Measurements from ENCODE around the gene RIMS4. TPM values are rescaled to one million over a fixed set of nuclear protein-coding genes. Genes with fewer than 3 reads are reported as not detected.
"Not testable (repeated sequence)": the region's sequence is repeated elsewhere in the genome, so short reads cannot be mapped to it uniquely, and the experiment has no call there.

The RIMS4 gene
- total RNA-seq, 1 experiment from 2014 or later = 2.9 TPM

GRCh38 chr20:44785768-44786167, 24.6 kb downstream of the RIMS4 start:
- H3K36me3 ChIP-seq = no peaks in the 10 kb centered on the region
- no peaks in the 10 kb centered on the region for H3K9me3 ChIP-seq
- H3K27me3 ChIP-seq = peaks cover 12% of the 10 kb centered on the region; the same call in 1 of the 2 replicates
- no peak overlapping the region for H3K4me3 ChIP-seq
- peak; percentile 61 for DNase-seq

GRCh38 chr20:44784688-44785087, 25.7 kb downstream of the RIMS4 start:
- H3K27me3 ChIP-seq = peaks cover 12% of the 10 kb centered on the region; the same call in 1 of the 2 replicates
- no peaks in the 10 kb centered on the region for H3K36me3 ChIP-seq
- H3K9me3 ChIP-seq = no peaks in the 10 kb centered on the region
- no peak overlapping the region for H3K4me3 ChIP-seq
- DNase-seq = no peak

DNA sequence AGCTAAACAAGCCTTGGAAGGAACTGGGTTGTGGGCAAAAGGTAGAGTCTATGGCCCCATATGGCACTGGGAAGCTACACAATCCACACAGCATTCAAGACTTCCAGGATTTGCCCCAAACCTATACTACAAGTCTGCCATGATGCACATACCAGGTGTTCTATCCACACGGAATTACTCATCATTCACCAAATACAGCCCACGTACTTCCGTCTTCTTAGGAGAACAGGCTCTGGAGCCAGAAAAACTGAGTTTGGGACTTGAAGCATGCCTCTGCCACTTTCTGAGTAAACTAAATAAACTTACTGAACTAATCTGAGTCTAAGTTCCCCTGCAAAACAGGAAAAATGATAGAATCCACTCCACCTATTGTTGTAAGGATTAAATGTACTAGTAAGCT, 28.6 kb downstream of the RIMS4 start:
- no peaks in the 10 kb centered on the region for H3K9me3 ChIP-seq
- H3K4me3 ChIP-seq = no peak overlapping the region
- H3K27me3 ChIP-seq = peaks cover 15% of the 10 kb centered on the region
- no peaks in the 10 kb centered on the region for H3K36me3 ChIP-seq
- no peak for DNase-seq

- no peak overlapping the region for H3K4me3 ChIP-seq
- peaks cover 19% of the 10 kb centered on the region for H3K27me3 ChIP-seq
- H3K9me3 ChIP-seq = no peaks in the 10 kb centered on the region
- H3K36me3 ChIP-seq = no peaks in the 10 kb centered on the region
- DNase-seq = no peak
Measured at GRCh38 chr20:44781118-44781517, 29.2 kb downstream of the RIMS4 start.

DNA sequence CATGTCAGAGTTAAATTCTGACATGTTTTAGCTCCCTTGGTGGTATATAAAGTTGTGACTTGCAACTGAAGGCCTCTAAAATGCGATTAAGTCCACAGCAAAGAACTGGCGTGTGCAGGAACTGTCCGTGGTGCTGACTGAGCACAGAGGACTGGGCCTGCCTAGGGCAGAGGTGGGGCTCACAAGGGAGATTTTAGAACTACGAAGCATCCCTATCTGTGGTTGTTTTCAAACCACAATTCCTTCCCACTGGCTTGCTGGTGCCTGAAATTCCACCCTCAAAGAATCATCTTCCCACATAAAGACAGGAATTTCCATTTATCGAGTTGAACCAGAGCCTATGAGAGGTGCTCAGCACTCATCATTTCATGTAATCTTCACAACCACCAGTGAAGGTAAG, 30.1 kb downstream of the RIMS4 start:
- peak; percentile 38 for DNase-seq
- H3K27me3 ChIP-seq = peaks cover 21% of the 10 kb centered on the region
- H3K36me3 ChIP-seq = no peaks in the 10 kb centered on the region
- H3K9me3 ChIP-seq = no peaks in the 10 kb centered on the region
- no peak overlapping the region for H3K4me3 ChIP-seq

DNA sequence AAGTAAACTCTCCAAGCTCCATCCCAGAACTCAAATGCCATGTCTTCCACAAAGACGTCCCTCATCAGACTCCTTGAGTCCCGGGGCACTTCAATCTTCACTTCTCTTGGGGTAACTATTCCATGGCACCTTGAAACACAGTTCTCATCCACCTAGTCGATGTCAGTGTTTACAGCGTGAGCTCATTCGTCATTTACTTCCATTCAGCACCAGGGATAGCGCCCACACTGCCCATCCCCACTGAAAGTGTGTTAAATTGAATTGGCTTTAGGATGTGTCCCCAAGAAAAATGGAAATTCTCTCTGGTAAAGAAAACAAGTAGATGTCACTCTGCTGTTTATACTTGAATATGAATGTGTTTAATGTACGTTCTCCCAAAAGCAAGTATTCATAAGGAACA, 33.4 kb downstream of the RIMS4 start:
- H3K4me3 ChIP-seq = no peak overlapping the region
- peaks cover 31% of the 10 kb centered on the region for H3K27me3 ChIP-seq
- no peak for DNase-seq
- no peaks in the 10 kb centered on the region for H3K9me3 ChIP-seq
- no peaks in the 10 kb centered on the region for H3K36me3 ChIP-seq

DNA sequence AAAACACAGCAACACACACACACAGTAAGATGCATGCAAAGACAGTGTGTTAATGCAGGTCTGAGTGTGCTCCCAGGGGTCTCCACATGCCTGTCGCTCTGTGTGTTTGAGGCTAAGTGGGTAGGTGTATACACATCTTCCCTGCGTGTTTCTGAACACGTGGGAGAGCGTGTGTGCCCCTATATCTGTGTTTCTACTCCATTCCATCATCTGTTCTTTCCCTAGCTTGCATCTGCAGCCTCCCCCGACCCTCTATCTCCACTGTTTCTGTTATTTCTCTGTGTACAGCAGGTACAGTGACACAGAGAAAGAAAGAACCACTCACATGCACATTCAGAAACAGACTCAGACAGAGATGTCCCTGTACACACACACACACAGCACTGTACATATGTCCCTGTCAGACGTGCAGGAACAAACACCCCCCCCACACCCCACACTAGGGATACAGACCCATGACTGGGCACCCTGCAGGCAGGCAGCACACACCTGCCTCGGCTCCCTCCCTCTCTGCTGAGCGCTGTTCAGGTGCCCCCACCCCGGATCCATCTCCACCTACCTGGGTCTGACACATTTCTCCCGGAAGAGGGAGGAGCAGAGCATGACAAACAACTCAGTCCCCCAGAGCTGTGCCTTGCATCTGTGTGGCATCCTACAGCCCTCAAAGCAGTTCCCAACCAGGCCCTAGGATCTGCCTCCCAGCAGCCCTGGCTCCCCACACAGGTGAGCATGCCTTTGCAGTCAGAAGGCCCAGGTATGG, 37.1 kb downstream of the RIMS4 start:
- no peak for DNase-seq
- no peaks in the 10 kb centered on the region for H3K9me3 ChIP-seq
- no peak overlapping the region for H3K4me3 ChIP-seq
- H3K36me3 ChIP-seq = no peaks in the 10 kb centered on the region
- peaks cover 37% of the 10 kb centered on the region for H3K27me3 ChIP-seq

- H3K4me3 ChIP-seq = no peak overlapping the region
- no peaks in the 10 kb centered on the region for H3K9me3 ChIP-seq
- H3K27me3 ChIP-seq = peaks cover 41% of the 10 kb centered on the region
- no peak for DNase-seq
- H3K36me3 ChIP-seq = no peaks in the 10 kb centered on the region
Measured at GRCh38 chr20:44772636-44773035, 37.7 kb downstream of the RIMS4 start.

- no peak for DNase-seq
- Histone ChIP-seq H3K4me3 (no peak overlapping the region), H3K27me3 (peaks cover 43% of the 10 kb centered on the region), H3K9me3 (no peaks in the 10 kb centered on the region), H3K36me3 (no peaks in the 10 kb centered on the region)
Measured at GRCh38 chr20:44771172-44771535, 39.2 kb downstream of the RIMS4 start.

- peaks cover 41% of the 10 kb centered on the region for H3K27me3 ChIP-seq
- no peak for DNase-seq
- no peaks in the 10 kb centered on the region for H3K36me3 ChIP-seq
- H3K9me3 ChIP-seq = no peaks in the 10 kb centered on the region
- H3K4me3 ChIP-seq = no peak overlapping the region
Measured at GRCh38 chr20:44770484-44771171, 39.7 kb downstream of the RIMS4 start.

DNA sequence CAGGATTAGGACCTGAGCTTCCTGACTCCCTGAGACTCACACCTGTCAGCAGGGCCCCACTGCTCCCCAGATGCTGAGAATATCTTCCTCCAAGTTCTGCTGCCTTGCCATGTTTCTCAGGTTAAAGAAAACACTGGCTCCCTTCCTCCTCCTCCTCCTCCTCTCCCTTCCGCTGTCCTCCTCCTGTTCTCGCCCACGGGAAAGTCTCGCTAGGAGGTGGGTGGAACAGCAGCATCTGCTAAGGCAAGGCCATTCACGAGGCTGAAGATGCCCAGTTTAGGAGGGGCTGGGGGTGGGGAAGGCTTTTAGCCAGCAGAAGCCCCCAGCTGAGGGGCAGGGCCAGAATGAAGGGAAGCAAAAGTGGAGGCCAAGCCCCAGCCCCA, 40.9 kb downstream of the RIMS4 start:
- Histone ChIP-seq H3K27me3 (peaks cover 39% of the 10 kb centered on the region), H3K36me3 (no peaks in the 10 kb centered on the region), H3K9me3 (no peaks in the 10 kb centered on the region), H3K4me3 (no peak overlapping the region)
- no peak for DNase-seq

- no peaks in the 10 kb centered on the region for H3K36me3 ChIP-seq
- H3K4me3 ChIP-seq = no peak overlapping the region
- H3K9me3 ChIP-seq = no peaks in the 10 kb centered on the region
- DNase-seq = no peak
- peaks cover 37% of the 10 kb centered on the region for H3K27me3 ChIP-seq
Measured at GRCh38 chr20:44768854-44769480, 41.4 kb downstream of the RIMS4 start.

DNA sequence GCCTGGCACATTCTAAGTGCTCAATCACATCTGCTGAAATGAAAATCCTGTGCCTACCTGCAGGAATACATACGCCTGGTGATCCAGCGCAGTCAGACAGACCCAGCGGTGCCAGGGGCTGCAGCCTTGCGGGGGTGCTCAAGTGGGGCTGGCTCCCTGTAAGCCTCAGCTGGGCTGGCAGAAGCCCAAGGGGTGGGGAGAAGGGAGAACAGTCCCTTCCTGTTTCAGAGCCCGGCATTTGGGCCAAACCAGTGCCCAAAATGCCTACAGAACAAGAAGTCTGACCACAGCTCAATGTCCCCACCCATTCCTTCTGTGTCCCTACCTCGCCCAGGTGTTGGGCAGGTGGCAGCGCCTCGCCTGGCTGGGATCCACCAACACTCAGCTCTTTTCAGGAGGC, 42.1 kb downstream of the RIMS4 start:
- peaks cover 35% of the 10 kb centered on the region for H3K27me3 ChIP-seq
- DNase-seq = no peak
- H3K9me3 ChIP-seq = no peaks in the 10 kb centered on the region
- H3K36me3 ChIP-seq = no peaks in the 10 kb centered on the region
- H3K4me3 ChIP-seq = no peak overlapping the region

- no peak overlapping the region for H3K4me3 ChIP-seq
- H3K36me3 ChIP-seq = no peaks in the 10 kb centered on the region
- no peaks in the 10 kb centered on the region for H3K9me3 ChIP-seq
- peak; percentile 94 for DNase-seq
- peaks cover 27% of the 10 kb centered on the region for H3K27me3 ChIP-seq
Measured at GRCh38 chr20:44765701-44766347, 44.5 kb downstream of the RIMS4 start.

DNA sequence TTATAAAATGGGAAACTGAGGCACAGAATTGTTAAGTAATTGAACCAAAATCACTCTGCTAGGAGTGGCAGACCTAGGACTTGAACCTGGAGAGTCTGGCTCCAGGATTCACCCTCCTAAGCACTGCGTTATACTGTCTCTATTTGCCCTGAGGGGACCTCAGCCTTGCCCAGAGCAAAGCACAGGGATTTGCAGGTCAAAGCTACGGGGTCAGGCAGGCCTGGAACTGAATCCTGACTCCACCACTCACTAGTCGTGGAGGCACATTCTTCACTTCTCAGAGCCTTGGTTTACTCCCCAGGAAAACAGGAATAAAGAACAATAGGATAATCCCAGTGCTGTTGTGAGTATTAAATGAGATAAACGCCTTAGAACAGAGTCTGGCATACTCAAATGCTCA, 45.3 kb downstream of the RIMS4 start:
- Histone ChIP-seq H3K36me3 (no peaks in the 10 kb centered on the region), H3K27me3 (peaks cover 27% of the 10 kb centered on the region), H3K4me3 (no peak overlapping the region), H3K9me3 (no peaks in the 10 kb centered on the region)
- no peak for DNase-seq

DNA sequence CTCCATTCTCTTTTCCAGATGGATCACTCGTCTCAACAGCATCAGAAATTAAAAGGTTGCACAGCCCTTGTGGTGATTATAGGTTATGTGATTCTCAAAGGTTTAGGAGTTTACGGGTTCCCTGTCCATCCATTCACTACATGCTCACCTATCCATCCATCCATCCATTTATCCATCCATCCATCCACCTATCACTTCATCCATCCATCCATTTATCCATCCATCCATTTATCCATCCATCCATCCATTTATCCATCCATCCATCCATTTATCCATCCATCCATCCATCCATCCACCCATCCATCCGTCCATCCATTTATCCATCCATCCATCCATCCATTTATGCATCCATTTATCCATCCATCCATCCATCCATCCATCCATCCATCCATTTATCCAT, 46.5 kb downstream of the RIMS4 start:
- not testable (repeated sequence) for DNase-seq

GRCh38 chr20:44762466-44763140, 47.7 kb downstream of the RIMS4 start:
- peaks cover 11% of the 10 kb centered on the region for H3K27me3 ChIP-seq
- H3K4me3 ChIP-seq = no peak overlapping the region
- no peak for DNase-seq
- no peaks in the 10 kb centered on the region for H3K9me3 ChIP-seq
- H3K36me3 ChIP-seq = no peaks in the 10 kb centered on the region

More for the DNA sequence above, 46.5 kb downstream of the RIMS4 start:
- H3K4me3 ChIP-seq, H3K36me3 ChIP-seq, H3K9me3 ChIP-seq: not testable (repeated sequence)
- H3K27me3 ChIP-seq = peaks cover 19% of the 10 kb centered on the region

Measured in MG63 (cell line).